Inflammatory macrophage treated with lipopolysaccharide for 1 hour (primary cell): ENCODE measurements around the gene TGFB1I1.
"Not testable (repeated sequence)": the region's sequence is repeated elsewhere in the genome, so short reads cannot be mapped to it uniquely, and the experiment has no call there.

Experiments
- DNase-seq, 2 donors: peaks; one replicate each; pipeline ENCODE4 v3.0.0-alpha.2; 2020 to 2022

TGFB1I1 gene

GRCh38 chr16:31519759-31520431 lies 47.9 kb downstream of the TGFB1I1 start:
- no peak for DNase-seq

DNA sequence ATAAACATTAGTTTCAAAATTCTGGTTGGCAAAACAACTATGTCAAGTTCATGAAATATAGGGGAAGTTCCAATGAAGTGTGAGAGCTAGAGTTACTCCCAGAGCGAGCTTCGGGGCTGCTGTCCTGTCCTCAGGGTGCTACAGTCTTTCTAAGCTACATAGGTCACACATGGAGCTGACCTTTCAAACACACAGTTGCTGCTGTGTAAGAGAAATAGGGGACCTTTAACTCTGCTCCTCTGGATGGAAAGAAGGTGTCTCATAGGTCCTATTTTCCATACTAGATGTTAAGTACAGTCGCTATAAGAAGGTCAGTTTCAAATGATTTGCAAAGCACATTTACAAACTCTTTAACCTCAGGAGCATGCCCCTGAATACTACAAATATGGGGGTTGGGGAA lies 49.4 kb downstream of the TGFB1I1 start:
- DNase-seq = no peak

DNA sequence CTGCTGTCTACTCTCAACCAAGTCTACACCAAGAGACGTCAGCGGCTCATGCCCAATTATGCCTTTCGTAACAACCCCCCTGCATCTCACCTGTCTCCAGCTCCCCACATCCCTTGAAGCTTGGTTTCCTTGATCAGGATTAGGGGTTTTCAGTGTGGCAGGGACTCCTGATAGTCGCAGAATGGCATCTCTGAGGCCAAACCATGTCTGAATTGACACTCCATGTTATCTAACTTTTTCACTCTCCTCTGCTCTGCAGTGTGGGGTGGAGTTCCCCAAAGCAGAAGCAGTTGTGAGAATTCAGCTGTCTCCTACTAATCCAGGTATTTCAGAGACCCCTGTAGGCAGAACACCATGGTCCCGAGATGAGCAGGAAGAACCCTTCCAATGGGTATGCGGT lies 50.1 kb downstream of the TGFB1I1 start:
- no peak for DNase-seq

- DNase-seq = not testable (repeated sequence)
Observed at GRCh38 chr16:31523768-31524167, 51.8 kb downstream of the TGFB1I1 start.

DNA sequence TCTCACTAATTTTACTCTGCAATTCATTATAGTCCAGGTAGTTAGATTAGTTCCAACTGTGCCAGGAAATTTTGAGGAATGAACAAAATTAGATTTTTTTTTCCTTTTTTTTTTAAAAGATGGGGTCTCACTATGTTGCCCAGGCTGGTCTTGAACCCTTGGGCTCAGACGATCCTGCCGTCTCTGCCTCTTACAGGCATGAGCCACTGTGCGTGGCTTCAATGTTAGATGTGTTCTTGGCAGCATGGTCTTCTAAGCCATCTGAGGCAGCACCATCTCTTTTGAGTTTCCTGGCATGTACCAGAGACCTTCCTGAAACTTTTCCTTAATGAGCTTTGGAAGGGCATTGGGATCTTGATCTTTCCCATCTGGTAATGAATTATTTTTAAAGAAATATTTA lies 53.2 kb downstream of the TGFB1I1 start:
- no peak for DNase-seq
